Ovary (tissue), 9 donors: ENCODE results near the gene SPTBN5. TPM values are rescaled to one million over a fixed set of nuclear protein-coding genes. Genes with fewer than 3 reads are reported as not detected.

Experiments used
- DNase-seq, 5 donors: peaks; one replicate each; pipeline ENCODE4 v3.0.0-alpha.2; 2019 to 2020
- H3K27ac ChIP-seq, 2 donors: fragments of 200-600 bp; one replicate each; pipeline versions ENCODE4 v1.5.1 to v1.8.0; 2019 to 2022
- H3K27me3 ChIP-seq: fragments of 200-600 bp; one replicate; pipeline ENCODE4 v1.8.0; 2022
- H3K36me3 ChIP-seq: fragments of 200-600 bp; sonication (generic); one replicate; pipeline ENCODE4 v1.5.1; 2019
- H3K4me1 ChIP-seq: one replicate; pipeline ENCODE4 v1.8.1; 2013; ENCODE audit warnings: mild to moderate bottlenecking, moderate library complexity; ENCODE audit not compliant: insufficient read depth
- H3K4me3 ChIP-seq: fragments of 200-600 bp; sonication (generic); one replicate; pipeline ENCODE4 v1.5.1; 2017
- H3K9me3 ChIP-seq, 2 donors: fragments of 200-600 bp in 1 of 2; sonication (generic) in 1 of 2; one replicate each; pipeline versions ENCODE4 v1.5.1 to v1.8.1; 2013 to 2019; ENCODE audit warnings: mild to moderate bottlenecking in 1 of 2, moderate library complexity in 1 of 2
- EP300 ChIP-seq: sonication (generic); formaldehyde crosslinking; IDR thresholded peaks from one replicate; pipeline ENCODE4 v1.6.1; 2017; ENCODE audit warnings: antibody characterized with exemption
- POLR2A ChIP-seq: fragments of 450-650 bp; IDR thresholded peaks from one replicate; pipeline ENCODE4 v1.6.1; 2017; ENCODE audit warnings: antibody characterized with exemption, mild to moderate bottlenecking, moderate library complexity
- WGBS, 3 donors: extraction: QIAGEN DNeasy Blood & Tissue Kit in 1 of 3; methylation state at CpG; one replicate each; pipeline versions ENCODE4 v1.1.5 to v1.1.7; 2013 to 2017; 5-methylcytosine and 5-hydroxymethylcytosine counted together
- intact Hi-C, 4 donors: fragments of 100-400 bp; cut with DNase I; formaldehyde crosslinking; loops; one replicate each; pipeline versions ENCODE4 v1.11.0 to v1.15.1; 2022 to 2023
- polyA plus RNA-seq, 2 donors: library from polyadenylated mRNA; stranded (reverse); fragments of 200-250 nt in 1 of 2; fragments of 350-450 nt in 1 of 2; fragmentation: Illumina TruSeq in 1 of 2; extraction: RNeasy Lipid Tissue Mini Kit (QIAGEN cat#74804) in 1 of 2; gene quantifications; one replicate each; pipeline ENCODE4 v1.2.3, GENCODE V29; 2013 to 2014
- total RNA-seq, 7 donors: library from RNA; depleted of rRNA in 2 of 7; stranded (reverse); fragments of >200 nt in 2 of 7; fragmentation: NEBNext Ultra II Directional in 3 of 7; extraction: Animal tissue kit (Norgen Biotek cat#: 25700) in 3 of 7; gene quantifications; one replicate each; pipeline versions ENCODE4 v1.1.0 to v1.2.4, GENCODE V29; 2016 to 2023
- TF ChIP-seq, protein P1 (sequence below), 3 donors: fragments of 450-650 bp in 2 of 3; fragments of 200-600 bp in 1 of 3; IDR thresholded peaks; one replicate each; pipeline versions ENCODE4 v1.5.1 to v1.8.0; 2016 to 2022; ENCODE audit warnings: antibody characterized with exemption in 3 of 3, mild to moderate bottlenecking in 1 of 3
- donor health status: DM: no; HTN: no; CAD: no; lungs with moderate emphysema.
- donor health status: DM: no; HTN: no; CAD: no.
- donor health status: Bipolar disorder and iron deficiency.
- donor health status: DM: yes; HTN: yes; CAD: no.
- donor health status: DM: no; HTN: no; CAD: no.
- donor health status: DM: yes; HTN: yes; CAD: no.

The SPTBN5 gene
- total and polyA plus RNA-seq, 9 donors: 0.28 to 1.5 (median 0.77) TPM

DNA sequence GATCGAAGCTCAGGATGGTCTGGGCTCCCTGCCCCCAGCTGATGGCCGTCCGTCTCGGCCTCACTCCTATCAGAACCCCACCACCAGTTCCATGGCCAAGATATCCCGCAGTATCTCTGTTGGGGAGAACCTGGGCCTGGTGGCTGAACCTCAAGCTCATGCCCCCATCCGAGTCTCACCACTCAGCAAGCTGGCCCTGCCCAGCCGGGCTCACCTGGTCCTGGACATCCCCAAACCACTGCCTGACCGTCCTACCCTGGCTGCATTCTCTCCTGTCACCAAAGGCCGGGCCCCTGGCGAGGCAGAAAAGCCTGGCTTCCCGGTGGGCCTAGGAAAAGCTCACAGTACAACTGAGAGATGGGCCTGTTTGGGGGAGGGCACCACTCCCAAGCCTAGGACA, 70.4 kb downstream of the SPTBN5 start:
- H3K9me3 ChIP-seq: no peaks in the 10 kb centered on the region
- H3K27ac ChIP-seq: no peak overlapping the region
- 84 to 91% (median 88%) methylated on average over 11 of the region's 11 CpGs for WGBS, 3 donors
- no peaks in the 10 kb centered on the region for H3K36me3 ChIP-seq
- no peak for DNase-seq
- H3K4me3 ChIP-seq: no peak overlapping the region
- no peaks in the 10 kb centered on the region for H3K27me3 ChIP-seq
- intact Hi-C loops: no loop called here
- H3K4me1 ChIP-seq: no peaks in the 10 kb centered on the region
- TF ChIP-seq POLR2A (no peak), EP300 (no peak)
- TF ChIP-seq, protein P1, sequence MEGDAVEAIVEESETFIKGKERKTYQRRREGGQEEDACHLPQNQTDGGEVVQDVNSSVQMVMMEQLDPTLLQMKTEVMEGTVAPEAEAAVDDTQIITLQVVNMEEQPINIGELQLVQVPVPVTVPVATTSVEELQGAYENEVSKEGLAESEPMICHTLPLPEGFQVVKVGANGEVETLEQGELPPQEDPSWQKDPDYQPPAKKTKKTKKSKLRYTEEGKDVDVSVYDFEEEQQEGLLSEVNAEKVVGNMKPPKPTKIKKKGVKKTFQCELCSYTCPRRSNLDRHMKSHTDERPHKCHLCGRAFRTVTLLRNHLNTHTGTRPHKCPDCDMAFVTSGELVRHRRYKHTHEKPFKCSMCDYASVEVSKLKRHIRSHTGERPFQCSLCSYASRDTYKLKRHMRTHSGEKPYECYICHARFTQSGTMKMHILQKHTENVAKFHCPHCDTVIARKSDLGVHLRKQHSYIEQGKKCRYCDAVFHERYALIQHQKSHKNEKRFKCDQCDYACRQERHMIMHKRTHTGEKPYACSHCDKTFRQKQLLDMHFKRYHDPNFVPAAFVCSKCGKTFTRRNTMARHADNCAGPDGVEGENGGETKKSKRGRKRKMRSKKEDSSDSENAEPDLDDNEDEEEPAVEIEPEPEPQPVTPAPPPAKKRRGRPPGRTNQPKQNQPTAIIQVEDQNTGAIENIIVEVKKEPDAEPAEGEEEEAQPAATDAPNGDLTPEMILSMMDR (IDR thresholded peaks at IDR 0.05): no peak

DNA sequence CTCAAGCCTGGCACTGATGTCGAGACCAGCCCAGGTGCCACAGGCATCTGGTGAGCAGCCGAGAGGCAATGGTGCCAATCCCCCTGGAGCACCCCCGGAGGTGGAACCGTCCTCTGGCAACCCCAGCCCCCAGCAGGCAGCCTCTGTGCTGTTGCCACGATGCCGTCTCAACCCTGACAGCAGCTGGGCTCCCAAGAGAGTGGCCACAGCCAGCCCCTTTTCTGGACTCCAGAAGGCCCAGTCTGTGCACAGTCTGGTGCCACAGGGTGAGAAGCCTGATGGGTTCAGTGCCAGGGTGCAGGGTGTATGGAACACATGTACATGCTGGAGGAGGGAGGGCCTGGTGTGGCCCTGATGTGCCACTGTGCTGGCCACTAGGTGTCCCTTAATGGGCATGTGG, 70.9 kb downstream of the SPTBN5 start:
- intact Hi-C loops: no loop called here
- Histone ChIP-seq H3K4me3 (no peak overlapping the region), H3K27me3 (no peaks in the 10 kb centered on the region), H3K27ac (no peak overlapping the region), H3K36me3 (no peaks in the 10 kb centered on the region), H3K9me3 (no peaks in the 10 kb centered on the region), H3K4me1 (no peaks in the 10 kb centered on the region)
- TF ChIP-seq EP300 (no peak), POLR2A (no peak)
- TF ChIP-seq, protein P1 (IDR thresholded peaks at IDR 0.05): no peak
- 84 to 96% (median 84%) methylated on average over 4 to 6 of the region's 6 CpGs for WGBS, 3 donors
- DNase-seq: peak in 1 of 5 donors; percentile 18

DNA sequence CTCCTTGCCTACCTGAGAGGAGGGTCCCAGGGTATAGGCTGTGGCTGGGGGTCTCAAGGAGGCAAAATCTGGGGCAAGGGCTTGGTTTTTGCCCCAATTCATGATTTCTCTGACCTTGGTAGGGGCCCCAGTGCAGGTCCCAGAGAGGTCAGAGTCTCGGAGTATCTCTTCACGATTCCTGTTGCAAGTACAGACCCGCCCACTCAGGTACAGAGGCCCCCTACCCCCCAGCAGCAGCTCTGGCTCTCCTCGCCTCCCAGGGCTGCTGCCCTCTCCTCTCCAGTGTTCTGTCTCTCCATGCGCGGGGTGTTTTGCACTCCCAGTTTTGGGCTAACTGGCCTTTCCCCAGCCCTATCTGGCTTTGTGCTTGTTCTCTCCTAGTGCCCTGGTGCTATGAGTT, 71.4 kb downstream of the SPTBN5 start:
- Histone ChIP-seq H3K4me3 (no peak overlapping the region), H3K9me3 (no peaks in the 10 kb centered on the region), H3K27ac (no peak overlapping the region), H3K4me1 (no peaks in the 10 kb centered on the region), H3K27me3 (no peaks in the 10 kb centered on the region), H3K36me3 (no peaks in the 10 kb centered on the region)
- intact Hi-C loops: no loop called here
- no peak for TF ChIP-seq EP300
- TF ChIP-seq, protein P1 (IDR thresholded peaks at IDR 0.05): no peak
- peak in 1 of 5 donors; percentile 10 for DNase-seq
- 82 to 88% (median 85%) methylated on average over 6 of the region's 6 CpGs for WGBS, 3 donors

DNA sequence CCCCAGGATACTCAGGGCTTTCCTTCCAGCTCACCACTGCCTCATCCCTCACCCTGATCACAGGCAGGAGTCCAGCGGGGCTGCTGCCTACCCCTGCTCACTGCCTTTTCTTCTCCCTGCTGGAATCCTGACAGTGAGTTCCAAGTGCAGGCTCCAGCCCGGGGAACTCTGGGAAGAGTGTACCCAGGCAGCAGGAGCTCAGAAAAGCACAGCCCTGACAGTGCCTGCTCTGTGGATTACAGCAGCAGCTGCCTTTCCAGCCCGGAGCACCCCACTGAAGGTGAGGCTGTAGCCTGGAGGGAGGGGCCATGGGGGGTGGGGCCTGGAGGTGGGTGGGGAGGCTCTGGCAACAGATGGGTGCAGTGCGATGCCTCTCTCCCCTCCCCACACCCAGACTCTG, 72.0 kb downstream of the SPTBN5 start:
- no peak for DNase-seq
- no peaks in the 10 kb centered on the region for H3K4me1 ChIP-seq
- intact Hi-C loops: no loop called here
- WGBS, 3 donors: 72 to 77% (median 73%) methylated on average over 4 of the region's 4 CpGs
- H3K27ac ChIP-seq: no peak overlapping the region
- no peak for TF ChIP-seq POLR2A
- TF ChIP-seq EP300: no peak
- TF ChIP-seq, protein P1 (IDR thresholded peaks at IDR 0.05): no peak
- no peak overlapping the region for H3K4me3 ChIP-seq
- no peaks in the 10 kb centered on the region for H3K27me3 ChIP-seq
- H3K36me3 ChIP-seq: no peaks in the 10 kb centered on the region
- H3K9me3 ChIP-seq: no peaks in the 10 kb centered on the region
